Cerebellar nuclear complex (tissue), 1 donor: ENCODE measurements around the gene LIN37.
"Not testable (repeated sequence)": the region's sequence is repeated elsewhere in the genome, so short reads cannot be mapped to it uniquely, and the experiment has no call there.

Experiments
- DNase-seq, 2 experiments: peaks; one replicate each; lab custom pipeline; 2025; lab: John Stamatoyannopoulos, UW

Gene LIN37

GRCh38 chr19:35719402-35720162 is 28.8 kb upstream of the LIN37 start:
- no peak for DNase-seq

GRCh38 chr19:35720163-35720524 is 28.2 kb upstream of the LIN37 start:
- DNase-seq, result no peak

- DNase-seq, result no peak
Observed at GRCh38 chr19:35720648-35721047, 27.7 kb upstream of the LIN37 start.

GRCh38 chr19:35721374-35721773 is 27.0 kb upstream of the LIN37 start:
- DNase-seq, result no peak

- no peak for DNase-seq
Observed at GRCh38 chr19:35722461-35722860, 25.9 kb upstream of the LIN37 start.

- DNase-seq, result no peak
Observed at GRCh38 chr19:35722897-35723296, 25.5 kb upstream of the LIN37 start.

- no peak for DNase-seq
Observed at GRCh38 chr19:35723671-35724070, 24.7 kb upstream of the LIN37 start.

- DNase-seq, result not testable (repeated sequence)
Observed at GRCh38 chr19:35724132-35724531, 24.2 kb upstream of the LIN37 start.

GRCh38 chr19:35724560-35724959 is 23.8 kb upstream of the LIN37 start:
- DNase-seq, result no peak

- DNase-seq, result no peak
Observed at GRCh38 chr19:35725216-35725861, 23.0 kb upstream of the LIN37 start.

- DNase-seq, result no peak
Observed at GRCh38 chr19:35727053-35727955, 21.1 kb upstream of the LIN37 start.

GRCh38 chr19:35727956-35728706 is 20.2 kb upstream of the LIN37 start:
- DNase-seq, result no peak

- no peak for DNase-seq
Observed at GRCh38 chr19:35729021-35729420, 19.4 kb upstream of the LIN37 start.

GRCh38 chr19:35729763-35730162 is 18.6 kb upstream of the LIN37 start:
- no peak for DNase-seq

- DNase-seq, result no peak
Observed at GRCh38 chr19:35730326-35730725, 18.1 kb upstream of the LIN37 start.

GRCh38 chr19:35731353-35731752 is 17.0 kb upstream of the LIN37 start:
- DNase-seq, result no peak

- DNase-seq, result no peak
Observed at GRCh38 chr19:35731779-35732405, 16.5 kb upstream of the LIN37 start.

GRCh38 chr19:35732540-35733179 is 15.7 kb upstream of the LIN37 start:
- DNase-seq, result no peak

GRCh38 chr19:35733180-35734125 is 14.9 kb upstream of the LIN37 start:
- no peak for DNase-seq

- no peak for DNase-seq
Observed at GRCh38 chr19:35734273-35734672, 14.1 kb upstream of the LIN37 start.
